GM18858 (cell line): ENCODE measurements around the gene GRK4.
"Not testable (repeated sequence)": the region's sequence is repeated elsewhere in the genome, so short reads cannot be mapped to it uniquely, and the experiment has no call there.

Source experiments
- ATAC-seq: cut with Tn5 transposase; IDR thresholded peaks from one replicate; pipeline ENCODE4 v1.9.1; 2021; ENCODE audit not compliant: unreplicated experiment

Gene GRK4

DNA sequence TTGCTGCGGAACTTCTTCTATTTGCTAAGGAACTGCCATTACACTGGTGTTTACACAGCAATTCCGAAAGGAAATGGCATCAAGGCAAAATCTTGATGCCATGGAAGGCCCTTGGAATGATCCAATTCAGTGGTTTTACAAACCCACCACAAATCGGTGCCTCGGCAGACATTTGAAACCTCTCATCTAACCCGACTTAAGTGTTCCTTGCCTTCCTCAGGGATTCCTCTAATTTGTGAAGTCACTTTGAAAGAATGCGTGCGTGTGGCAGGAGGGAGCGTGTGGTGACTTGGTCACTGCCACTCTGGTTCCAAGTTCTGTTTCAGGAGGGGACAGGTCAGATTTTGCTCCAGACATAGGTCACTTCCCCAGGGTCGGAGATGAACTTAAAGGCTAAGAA is 4.9 kb upstream of the GRK4 start:
- no peak for ATAC-seq

DNA sequence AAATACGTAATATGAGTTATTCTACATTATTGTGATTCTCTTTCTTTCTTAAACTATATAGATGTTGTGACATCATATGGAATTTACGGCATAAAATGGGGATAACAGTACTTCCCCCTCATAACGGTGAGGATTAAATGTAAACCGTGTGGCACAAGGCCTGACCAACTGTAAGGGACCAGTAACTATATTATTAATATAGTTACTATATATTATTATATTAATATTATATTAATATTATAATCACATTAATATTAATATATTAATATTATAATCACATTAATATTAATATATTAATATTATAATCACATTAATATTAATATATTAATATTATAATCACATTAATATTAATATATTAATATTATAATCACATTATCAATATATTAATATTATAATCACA is 2.9 kb upstream of the GRK4 start:
- ATAC-seq = not testable (repeated sequence)

DNA sequence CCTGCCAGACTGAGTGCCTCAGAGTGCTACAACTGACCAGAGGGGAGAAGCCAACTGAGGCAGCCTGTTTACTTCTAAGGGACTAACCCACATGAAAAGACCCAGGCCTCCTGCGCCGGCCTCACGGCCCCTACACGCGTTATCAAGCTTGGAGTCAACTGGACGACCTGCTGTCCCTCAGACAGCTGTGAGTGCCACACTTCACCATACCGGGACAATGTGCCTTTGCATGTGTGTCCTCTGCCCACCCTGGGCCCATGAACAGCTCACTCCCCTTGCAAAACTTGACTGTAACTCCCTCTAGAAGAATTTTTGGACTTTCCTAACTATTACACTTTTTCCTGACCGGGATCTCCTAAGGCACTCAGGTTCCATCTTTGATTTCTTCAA is 2.0 kb upstream of the GRK4 start:
- ATAC-seq = no peak

DNA sequence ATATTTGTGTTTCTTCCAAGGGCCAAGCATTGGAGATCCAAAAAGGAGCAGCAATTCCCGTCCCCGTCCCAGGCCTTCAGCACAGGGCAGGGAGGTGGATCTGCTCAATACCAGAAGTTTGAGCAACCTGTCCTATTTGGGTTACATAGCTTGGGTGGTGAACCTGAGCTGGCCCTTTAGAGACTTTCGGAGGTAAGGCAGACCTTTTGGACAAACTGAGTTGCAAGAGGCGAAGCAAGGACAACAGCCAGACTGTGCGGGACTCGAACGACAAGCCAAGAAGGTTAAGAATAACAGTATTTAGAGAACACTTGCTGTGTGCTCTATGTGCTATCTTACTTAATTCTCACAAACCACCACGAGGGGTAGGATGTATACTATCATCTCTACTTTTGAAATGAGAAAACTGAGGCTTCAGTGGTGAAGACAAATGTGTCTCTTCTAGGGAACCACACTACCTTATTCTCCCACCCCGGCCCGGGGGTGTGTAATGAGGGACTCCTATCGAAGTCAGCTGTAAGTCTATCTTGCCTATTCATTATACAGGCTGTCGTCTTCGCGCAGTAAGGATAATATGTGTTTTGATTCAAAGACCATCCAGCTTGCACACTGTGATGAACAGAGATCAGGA is 1.4 kb upstream of the GRK4 start:
- ATAC-seq = no peak

DNA sequence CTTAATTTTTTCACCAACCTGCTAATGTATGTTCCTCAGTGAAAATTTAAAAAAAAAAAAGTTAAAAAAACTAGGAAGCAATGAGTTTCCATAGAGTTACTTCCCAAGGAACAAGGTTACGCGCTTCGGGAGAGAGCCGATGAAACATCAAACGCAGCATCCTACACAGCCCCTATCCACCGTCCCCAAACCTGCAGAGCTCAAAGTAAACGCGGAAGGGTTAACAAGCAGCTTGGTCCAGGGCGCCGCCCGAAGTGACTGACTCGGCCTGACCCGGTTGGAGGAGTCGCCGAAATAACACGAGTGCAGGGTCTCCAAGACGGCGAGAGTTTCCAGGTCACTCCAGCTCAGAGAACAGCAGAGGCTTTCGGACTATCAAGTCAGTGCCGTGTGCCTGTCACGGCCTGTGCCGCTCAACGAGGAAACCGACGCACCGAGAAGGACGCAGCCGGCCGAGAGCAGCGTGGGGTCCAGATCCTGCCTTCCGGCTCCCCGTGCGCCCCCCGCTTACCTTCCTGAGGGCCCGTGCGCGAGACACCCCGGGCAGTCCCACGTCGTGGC is 677 bp upstream of the GRK4 start:
- no peak for ATAC-seq

DNA sequence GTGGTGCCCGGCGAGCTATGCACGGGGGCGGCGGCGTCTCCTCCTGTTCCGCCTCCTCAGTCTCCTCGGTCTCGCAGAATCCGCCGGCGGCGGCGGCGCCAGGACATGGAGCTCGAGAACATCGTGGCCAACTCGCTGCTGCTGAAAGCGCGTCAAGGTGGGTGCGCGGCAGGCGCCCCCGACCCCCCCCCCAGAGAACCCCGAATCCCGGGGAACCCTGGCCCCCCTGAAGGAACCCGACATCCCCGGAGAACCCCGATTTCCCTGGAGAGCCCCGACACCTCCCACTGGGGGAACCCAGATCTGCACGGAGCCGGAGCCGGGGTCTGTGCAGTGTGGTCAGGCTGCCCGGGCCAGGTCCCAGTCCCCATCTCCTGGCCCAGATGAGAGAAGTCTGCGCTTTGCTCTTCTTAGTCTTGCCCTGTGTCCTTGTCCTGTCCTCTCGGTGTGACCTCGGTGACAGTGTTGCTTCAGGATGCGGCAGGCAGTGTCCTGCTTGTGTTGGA is 648 bp downstream of the GRK4 start:
- ATAC-seq = no peak

DNA sequence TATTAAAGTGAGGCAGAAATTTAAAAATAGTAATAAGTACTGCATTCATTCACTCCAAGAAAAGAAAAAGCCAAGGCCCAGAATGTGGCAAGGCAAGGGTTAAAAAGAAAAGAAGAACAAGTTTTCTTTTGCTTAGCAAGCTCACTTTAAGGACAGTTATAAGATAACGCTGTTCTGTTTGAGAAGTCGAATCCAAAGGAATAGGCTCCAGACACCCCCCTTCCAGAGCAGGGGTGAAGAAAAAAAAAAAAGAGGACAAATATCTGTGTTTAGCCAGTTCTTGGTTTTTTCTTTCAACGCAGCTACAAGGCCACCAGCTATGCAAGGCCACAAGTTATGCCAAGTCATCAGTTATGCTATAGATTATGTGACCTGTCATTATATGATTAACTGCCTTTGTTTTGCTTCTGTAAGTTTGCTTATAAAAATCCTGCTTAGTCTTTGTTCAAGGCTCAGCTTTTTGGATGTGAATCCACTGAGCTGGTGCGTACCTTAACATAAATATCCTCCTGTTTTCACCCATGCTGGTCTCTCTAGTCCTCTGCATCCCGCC is 1.4 kb downstream of the GRK4 start:
- no peak for ATAC-seq

DNA sequence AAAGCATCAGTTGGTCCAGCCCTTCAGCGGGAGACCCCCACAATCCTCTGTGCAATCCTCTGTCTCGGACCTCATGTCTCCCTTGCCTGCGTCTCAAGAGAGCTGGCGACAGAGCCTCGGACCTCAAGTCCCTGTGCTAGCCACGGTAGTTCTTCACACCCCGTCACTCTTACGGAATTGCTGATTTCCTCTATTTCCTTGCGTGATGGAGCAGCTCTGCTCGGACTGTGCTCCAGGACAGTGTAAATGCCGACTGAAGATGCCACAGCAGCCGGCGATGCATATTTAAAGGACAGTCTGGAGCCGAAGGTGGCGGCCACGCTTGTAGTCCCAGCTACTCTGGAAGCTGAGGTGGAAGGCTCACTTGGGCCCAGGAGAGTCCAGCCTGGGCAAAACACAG is 1.9 kb downstream of the GRK4 start:
- no peak for ATAC-seq

DNA sequence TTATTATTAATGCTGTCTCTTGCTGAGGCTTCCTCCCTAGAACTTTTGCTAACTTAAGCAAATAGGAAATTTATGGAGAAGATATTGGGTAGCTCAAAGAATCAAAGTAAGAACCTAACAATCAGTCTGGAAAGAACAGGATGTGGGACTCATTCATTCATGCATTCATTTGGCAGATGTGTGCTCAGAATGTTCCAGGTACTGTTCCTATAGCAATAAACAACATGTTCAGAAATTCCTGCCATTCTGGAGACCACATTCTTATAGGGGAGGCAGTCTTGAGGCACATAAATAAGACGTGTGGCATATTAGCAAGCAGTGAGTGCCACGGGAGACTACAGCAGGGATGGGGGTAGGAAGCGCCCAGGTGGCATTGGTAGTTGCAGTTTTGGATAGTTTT is 5.0 kb downstream of the GRK4 start:
- ATAC-seq = no peak

DNA sequence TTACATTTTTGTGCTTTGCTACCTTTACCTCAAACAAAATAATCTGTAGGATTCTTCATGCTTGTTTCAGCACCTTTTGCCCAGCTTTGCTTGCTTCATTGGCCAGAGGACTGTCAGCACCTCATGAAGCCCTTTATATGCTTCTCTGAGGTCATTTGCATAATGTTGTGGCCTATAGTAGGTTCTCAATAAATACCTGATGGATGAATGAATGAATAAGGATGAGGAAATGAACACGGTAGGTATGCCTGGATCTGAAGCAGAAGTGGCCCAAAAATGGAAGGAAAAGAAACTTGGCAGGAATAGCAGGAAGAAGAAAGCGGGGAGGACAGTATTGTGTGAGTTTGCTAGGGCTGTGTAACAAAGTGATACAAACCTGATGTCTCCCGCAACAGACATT is 7.9 kb downstream of the GRK4 start:
- ATAC-seq = no peak

DNA sequence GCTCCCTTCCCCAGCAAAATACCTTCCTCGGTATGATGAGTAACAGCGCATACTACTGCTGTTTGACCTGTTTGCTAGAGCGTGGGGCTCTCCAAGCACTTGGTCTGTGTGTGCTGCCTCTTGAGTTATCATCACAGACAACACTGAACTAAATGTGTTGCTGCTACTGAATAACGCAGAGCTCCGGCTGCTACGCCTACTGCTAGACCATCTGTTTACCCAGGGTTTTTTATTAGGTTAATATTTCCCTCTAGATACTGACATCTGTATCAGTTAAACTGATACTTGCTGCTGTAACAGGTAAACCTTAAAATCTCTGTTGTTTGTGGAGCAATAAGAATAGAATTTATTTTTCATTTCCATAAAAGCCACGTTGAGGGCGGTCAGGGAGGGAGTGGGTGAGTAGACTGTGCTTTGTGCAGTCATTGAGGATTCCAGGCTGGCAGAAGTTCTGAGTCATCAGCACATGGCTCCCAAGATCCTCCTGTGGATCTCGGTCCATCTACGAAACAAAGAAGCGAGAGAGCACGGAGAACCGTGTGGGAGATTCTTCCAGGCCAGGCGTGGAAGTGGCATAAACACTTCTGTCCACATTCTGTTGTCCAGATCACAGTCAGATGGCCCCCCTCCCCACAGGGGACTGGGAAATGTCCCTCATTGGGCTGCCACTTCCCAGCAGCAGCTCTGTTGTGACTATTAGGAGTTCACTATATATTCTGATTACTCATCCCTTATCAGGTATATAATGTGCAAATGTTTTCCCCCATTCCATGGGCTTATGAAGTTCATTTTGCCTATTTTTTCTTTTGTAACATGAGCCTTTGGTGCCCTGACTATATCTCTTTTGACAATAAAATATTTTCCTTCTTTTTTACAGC is 14.1 kb downstream of the GRK4 start:
- no peak for ATAC-seq

DNA sequence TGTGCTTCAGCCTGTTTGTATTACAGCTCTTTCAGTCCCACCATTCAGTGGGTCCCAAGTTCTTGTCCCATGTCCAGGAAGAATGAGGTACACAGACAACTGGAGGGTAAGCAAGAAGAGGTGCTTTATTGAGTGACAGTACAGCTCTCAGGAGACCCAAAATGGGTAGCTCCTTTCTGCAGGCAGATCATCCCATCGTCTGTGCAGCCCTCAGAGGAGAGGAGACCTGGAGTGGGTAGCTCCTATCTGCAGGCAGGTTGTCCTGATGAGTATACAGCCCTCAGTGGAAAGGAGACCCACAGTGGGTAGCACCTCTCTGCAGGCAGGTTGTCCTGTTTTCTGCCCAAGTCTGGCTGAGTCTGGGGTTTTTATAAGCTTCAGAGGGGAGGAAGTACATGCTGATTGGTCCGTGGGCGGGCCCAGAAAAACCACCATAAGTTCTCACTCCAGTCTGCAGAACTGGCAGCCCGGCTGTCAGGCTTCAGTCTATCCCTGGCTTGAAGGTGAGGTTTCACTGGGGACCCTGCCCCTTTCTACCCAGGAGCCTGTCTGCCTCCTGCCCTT is 18.0 kb downstream of the GRK4 start:
- ATAC-seq = no peak

DNA sequence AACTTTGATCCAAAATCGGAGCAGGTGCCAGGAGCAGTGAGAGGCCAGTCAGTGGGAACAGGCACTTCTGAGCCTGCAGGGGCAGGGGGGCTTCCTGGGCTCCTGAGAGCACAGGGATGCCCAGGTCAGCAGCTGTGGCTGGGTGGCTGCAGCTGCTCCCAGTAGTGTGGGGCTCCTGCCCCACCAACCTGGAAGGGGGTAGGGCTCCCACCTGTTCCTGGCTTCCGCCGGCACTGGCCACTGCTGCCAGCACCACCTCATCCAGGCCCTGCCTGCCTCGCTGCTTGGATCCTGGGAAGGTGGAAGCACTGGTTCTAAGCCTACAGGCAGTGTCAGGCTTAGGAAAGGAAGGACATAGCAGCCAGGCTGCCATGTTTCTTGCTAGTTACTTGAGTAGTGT is 18.6 kb downstream of the GRK4 start:
- ATAC-seq = no peak

DNA sequence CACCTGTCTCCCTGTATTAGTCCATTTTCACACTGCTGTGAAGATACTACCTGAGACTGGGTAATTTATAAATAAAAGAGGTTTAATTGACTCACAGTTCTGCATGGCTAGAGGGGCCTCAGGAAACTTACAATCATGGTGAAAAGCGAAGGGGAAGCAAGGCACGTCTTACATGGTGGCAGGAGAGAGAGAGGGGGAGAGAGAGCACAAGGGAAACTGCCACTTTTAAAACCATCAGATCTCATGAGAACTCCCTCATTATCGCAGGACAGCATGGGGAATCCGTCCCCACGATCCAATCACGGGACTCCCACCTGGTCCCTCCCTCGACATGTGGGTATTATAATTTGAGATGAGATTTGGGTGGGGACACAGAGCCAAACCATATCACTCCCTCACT is 20.3 kb downstream of the GRK4 start:
- not testable (repeated sequence) for ATAC-seq

DNA sequence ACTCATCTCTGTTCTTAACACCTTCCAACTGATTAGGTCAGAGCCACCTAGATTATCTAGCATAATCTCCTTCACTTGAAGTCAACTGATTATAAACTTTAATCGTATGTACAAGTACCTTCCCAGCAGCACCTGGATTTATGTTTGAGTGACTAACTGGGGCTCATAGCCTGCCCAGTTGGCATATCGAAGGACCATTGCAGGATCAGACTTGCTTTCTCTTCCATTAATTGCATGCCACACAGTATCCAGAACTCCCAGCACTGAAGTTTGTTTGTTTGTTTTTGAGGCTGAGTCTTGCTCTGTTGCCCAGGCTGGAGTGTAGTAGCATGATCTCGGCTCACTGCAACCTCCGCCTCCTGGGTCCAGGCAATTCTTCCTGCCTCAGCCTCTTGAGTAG is 27.9 kb downstream of the GRK4 start:
- ATAC-seq = no peak

DNA sequence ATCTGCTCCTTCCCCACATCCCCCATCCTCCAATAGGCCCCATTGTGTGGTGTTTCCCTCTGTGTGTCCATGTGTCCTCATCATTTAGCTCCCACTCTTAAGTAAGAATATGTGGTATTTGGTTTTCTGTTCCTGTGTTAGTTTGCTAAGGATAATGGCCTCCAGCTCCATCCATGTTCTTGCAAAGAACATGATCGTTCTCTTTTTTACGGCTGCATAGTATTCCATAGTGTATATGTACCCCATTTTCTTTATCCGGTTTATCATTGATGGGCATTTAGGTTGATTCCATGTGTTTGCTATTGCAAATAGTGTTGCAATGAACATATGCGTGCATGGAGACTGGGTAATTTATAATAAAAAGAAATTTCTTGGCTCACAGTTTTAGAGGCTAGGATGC is 31.5 kb downstream of the GRK4 start:
- no peak for ATAC-seq

DNA sequence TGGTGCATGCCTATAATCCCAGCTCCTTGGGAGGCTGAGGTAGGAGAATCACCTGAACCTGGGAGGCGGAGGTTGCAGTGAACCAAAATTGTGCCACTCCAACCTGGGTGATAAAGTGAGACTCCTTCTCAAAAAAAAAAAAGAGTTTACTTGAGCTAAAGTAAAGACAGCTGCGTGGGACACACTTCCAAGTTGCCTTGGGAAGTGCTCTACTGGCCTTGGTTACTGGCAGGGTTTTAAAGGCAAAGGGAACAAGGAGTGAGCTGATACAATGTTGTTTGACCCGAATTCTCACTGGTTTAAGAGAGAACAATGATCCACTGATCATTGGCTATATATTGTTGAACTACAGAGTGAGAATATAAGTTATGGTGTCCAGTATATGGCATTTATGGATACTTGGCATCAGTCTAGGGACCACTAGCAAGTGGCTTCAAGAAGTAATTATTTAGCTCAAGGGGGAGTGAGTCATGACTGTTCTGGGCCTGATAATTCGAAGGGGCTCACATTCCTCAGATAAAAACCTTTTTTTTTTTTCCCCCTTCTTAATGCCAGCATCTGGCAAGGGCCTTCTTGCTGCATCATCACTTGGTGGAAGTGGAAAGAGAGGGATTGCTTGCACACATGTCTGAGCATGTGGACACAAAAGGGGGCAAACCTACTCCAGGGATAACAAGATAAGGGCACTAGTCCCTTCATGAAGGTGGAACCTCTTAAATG is 32.3 kb downstream of the GRK4 start:
- no peak for ATAC-seq

DNA sequence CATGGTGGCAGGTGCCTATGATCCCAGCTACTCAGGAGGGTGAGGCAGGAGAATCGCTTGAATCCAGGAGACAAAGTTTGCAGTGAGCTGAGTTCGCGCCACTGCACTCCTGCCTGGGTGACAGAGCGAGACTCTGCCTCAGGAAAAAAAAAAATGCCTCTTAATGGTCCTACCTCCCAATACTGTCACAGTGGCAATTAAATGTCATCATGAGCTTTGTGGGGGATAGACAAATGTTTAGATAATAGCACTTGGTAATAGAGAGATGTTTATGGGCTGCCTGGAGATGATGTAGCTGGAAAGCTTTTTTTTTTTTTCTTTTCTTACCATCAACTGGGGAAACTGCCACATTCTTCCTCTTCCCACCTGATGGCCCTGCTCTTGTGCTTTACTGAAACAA is 33.0 kb downstream of the GRK4 start:
- ATAC-seq = no peak

DNA sequence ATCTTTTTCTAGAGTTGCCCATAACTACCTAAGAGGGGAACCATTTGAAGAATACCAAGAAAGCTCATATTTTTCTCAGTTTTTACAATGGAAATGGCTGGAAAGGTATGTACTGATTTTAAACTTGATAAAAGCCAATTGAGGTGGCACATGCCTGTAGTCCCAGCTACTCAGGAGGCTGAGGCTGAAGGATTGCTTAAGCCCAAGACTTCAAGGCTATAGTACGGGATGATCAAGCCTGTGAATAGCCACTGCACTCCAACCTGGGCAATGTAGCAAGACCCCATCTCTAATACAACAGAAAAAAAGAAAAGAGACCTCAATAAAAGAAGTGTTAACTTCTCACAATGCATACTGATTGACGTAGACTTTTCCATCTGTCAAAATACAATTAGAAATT is 44.4 kb downstream of the GRK4 start:
- no peak for ATAC-seq

DNA sequence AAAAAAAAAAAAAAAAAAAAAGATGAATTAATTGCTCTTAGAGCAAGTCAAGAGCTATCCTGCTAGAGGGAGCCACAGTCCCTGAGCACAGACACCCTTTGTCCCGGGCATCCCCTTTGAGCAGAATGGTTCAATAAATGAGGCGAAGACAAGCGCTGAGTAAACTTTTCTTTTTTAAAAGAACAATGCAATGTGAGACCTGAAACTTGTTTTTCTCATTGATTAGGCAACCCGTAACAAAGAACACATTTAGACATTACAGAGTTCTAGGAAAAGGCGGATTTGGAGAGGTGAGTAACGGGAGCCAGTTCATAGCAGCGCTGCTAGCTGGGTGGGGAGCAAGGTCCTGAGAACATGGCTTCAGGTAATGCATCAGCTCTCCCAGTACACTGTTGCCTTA is 46.1 kb downstream of the GRK4 start:
- no peak for ATAC-seq

DNA sequence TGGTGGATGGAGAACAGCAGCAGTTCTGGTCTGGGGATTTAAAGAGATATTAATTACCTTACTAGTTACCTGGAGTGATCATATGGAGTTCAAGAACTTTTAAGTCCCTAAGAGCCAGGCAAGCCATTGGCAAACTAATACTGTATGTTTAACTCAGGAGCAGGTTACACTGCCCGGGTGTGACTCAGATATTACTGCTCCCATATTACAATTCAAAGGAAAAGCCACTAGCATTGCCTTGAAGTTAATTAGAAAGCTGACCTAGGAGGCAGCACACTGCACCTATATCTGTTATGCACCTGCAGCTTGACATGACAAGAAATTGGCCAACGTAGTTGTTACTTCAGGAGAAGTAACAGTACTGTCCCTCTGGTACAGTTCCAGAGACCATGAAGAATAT is 47.2 kb downstream of the GRK4 start:
- ATAC-seq = no peak
